NCI-H2081 treated with DMSO at 0.1 percent for 48 hours (cell line): ENCODE measurements around the gene PTGR2.
"Not testable (repeated sequence)": the region's sequence is repeated elsewhere in the genome, so short reads cannot be mapped to it uniquely, and the experiment has no call there.

Experiments
- DNase-seq: peaks from one replicate; lab custom pipeline; 2025; lab: John Stamatoyannopoulos, UW

Gene PTGR2

GRCh38 chr14:73833530-73834260 is 17.9 kb upstream of the PTGR2 start:
- DNase-seq: no peak

DNA sequence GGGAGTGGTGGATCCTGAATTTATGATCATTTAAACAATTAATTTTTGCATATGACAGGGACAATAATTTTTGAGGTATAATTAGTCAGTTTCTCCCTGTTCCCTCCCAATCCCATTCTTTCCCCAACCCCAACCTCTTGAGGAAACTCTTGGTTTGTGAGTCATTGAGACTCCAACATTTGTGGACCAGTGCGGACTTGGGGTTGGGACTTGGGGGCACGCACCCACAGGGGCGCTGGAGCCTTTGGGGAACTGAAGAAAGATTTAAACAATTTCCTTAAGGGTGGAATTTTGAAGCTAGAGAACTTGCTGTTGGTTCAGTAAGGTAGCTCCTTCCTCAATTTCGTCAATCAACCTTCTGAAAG is 17.4 kb upstream of the PTGR2 start:
- DNase-seq: no peak

- not testable (repeated sequence) for DNase-seq
These were observed 13.2 kb upstream of the PTGR2 start for GRCh38 chr14:73838293-73839034.

DNA sequence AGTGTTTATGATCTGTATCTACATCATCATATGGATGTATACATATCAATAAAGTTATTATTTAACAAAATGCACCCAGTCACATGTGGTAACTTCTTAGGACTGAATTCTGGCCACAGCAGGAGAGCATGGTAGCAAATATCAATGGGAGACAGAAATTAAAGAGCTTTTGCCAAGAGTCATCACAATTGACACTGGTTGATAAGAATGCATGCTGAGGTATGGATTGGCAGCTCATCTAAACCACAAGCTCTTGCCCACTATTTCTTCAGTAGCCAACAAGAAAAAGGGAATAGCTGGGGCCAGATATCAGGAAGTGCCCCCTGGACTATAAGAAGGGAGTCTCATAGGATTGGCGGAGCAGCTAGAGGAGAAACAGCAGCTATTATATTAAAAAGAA is 9.4 kb upstream of the PTGR2 start:
- DNase-seq: no peak

- no peak for DNase-seq
These were observed 8.8 kb upstream of the PTGR2 start for GRCh38 chr14:73842851-73843250.

DNA sequence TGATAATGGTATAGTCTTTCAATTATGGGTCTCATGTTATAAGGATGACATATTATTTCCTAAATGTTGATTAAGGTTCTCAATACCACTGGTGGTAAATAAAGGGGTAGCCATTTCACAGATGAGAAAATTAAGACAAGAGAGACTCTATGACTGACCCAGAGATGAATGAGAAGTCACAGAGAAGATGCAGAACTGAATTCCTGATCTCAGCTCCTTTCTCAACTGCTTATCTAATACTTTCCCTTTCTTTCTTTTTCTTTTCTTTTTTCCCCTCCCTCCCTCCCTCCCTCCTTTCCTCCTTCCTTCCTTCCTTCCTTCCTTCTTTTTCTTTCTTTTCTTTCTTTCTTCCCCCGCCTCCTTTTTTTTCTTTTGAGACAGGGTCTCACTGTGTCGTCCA is 8.3 kb upstream of the PTGR2 start:
- DNase-seq: no peak

DNA sequence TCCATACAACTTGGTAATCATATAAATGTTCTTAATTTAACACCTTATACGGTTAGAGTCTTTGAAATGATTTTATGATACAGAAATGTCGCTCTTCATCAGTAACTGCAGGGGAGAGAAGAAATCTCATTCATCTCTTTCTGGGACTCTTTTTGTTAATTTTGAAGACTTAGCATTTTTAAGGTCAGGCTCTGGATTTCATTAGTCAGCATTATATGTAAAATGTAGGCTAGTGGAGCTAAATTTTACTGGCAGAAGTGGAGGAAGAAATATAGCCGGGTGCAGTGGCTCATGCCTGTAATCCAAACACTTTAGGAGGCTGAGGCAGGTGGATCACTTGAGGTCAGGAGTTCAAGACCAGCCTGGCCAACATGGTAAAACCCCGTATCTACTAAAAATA is 4.7 kb upstream of the PTGR2 start:
- DNase-seq: no peak

DNA sequence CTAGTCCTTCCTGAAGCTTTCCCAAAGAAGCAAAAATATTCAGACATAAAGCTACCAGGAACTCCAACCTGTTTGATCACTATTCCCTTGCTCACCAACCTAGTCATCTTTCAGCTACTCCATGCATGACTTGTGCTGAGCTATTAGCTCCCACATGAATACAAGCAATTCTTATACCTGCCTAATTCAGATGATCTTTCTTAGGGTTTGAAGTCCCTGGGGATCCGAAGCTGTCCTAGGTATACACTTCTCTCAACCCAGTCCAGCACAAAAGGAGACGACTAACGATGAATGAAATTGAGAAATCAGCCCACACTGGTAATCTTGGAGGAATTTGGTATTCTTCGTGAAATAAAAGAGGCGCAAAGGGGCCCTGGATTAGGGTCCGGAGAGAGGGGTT is 631 bp upstream of the PTGR2 start:
- no peak for DNase-seq

GRCh38 chr14:73859145-73859544 is 7.5 kb downstream of the PTGR2 start:
- DNase-seq: no peak

GRCh38 chr14:73861073-73861472 is 9.4 kb downstream of the PTGR2 start:
- no peak for DNase-seq

- no peak for DNase-seq
These were observed 10.8 kb downstream of the PTGR2 start for GRCh38 chr14:73862480-73862879.

DNA sequence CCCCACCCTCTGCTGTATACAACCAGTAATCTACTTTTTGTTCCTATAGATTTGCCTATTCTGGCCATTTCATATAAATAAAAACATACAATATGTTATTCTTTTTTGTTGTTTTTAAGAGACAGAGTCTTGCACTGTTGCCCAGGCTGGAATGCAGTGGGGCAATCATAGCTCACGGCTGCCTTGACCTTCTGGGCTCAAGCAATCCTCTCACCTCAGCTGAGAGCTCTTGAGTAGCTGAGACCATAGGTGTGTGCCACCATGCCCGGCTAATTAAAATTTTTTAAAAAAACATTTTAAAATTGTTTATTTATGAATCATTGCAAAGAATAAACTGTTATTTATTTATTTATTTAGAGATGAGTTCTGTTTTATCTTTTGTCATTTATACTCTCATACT is 11.6 kb downstream of the PTGR2 start:
- DNase-seq: no peak

- no peak for DNase-seq
These were observed 14.0 kb downstream of the PTGR2 start for GRCh38 chr14:73865534-73866113.

GRCh38 chr14:73869754-73870153 is 18.1 kb downstream of the PTGR2 start:
- DNase-seq: not testable (repeated sequence)

DNA sequence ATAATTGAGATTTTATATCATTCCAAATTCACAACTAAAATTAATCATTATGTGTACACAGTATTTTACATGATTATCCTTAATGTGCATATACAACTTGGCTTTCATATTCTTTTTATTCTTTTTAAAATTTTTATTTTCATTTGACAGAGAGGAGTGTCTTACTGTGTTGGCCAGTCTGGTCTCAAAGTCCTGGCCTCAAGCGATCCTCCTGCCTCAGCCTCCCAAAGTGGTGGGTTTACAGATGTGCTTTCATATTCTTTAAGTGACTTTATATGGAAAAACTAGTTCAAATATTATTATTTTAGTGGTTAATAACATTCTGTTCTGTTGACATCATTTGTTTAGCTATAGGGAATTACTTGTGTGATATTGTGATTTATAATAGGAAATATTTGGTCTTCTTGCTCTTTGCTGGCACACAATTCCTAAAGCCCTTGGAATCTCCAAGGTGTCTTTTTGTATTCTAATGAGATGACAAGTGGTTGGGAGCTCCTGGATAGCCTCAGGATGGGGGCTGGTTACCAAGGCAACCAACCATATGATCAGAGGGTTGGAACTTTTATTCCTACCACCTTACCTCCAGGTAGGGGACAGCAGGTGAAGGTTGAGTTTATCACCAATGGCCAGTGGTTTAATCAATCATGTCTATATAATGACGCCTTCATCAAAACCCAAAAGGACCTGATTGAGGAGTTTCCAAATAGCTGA is 19.0 kb downstream of the PTGR2 start:
- DNase-seq: no peak

GRCh38 chr14:73873660-73874059 is 22.0 kb downstream of the PTGR2 start:
- no peak for DNase-seq

DNA sequence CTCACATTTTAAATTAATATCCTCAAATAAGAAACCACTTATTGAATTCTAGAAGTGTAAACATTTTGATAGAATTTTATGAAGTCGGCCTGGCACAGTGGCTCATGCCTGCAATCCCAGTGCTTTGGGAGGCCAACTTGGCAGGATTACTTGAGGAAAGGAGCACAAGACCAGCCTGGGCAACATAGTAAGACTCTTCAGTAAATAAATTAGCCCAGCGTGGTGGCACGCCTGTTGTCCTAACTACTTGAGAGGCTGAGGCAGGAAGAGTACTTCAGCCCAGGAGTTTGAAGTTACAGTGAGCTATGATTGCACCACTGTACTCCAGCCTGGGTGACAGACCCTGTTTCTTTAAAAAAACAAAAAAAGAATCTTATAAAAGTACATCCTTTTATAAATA is 26.2 kb downstream of the PTGR2 start:
- DNase-seq: no peak

DNA sequence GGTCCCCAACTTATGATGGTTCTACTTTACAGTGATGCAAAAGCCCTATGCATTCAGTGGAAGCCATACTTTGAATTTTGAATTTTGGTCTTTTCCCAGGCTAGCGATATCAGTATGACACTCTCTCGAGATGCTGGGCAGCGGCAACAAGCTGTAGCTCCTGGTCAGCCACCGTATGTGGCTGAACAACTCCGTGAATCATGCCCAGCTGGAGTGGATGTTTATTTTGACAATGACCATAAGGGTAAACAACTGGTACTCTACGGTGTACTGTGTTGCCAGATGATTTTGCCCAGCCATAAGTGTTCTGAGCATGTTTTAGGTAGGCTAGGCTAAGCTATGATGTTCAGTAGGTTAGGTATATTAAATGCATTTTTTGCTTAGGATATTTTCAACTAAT is 26.8 kb downstream of the PTGR2 start:
- no peak for DNase-seq

- DNase-seq: no peak
These were observed 27.4 kb downstream of the PTGR2 start for GRCh38 chr14:73879027-73879426.

- no peak for DNase-seq
These were observed 33.0 kb downstream of the PTGR2 start for GRCh38 chr14:73884438-73885190.

GRCh38 chr14:73886449-73887317 is 35.1 kb downstream of the PTGR2 start, which contains the start of gene ZNF410:
Gene ZNF410, plus strand, starts transcription at chr14:73886859. Its CDS starts 5,317 bp downstream, at chr14:73892176.
- DNase-seq: peak; percentile 88
